Measurements from ENCODE around the gene YIF1B.

- TF ChIP-seq, protein P1, sequence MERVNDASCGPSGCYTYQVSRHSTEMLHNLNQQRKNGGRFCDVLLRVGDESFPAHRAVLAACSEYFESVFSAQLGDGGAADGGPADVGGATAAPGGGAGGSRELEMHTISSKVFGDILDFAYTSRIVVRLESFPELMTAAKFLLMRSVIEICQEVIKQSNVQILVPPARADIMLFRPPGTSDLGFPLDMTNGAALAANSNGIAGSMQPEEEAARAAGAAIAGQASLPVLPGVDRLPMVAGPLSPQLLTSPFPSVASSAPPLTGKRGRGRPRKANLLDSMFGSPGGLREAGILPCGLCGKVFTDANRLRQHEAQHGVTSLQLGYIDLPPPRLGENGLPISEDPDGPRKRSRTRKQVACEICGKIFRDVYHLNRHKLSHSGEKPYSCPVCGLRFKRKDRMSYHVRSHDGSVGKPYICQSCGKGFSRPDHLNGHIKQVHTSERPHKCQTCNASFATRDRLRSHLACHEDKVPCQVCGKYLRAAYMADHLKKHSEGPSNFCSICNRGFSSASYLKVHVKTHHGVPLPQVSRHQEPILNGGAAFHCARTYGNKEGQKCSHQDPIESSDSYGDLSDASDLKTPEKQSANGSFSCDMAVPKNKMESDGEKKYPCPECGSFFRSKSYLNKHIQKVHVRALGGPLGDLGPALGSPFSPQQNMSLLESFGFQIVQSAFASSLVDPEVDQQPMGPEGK (CRISPR knock-in tag; IDR thresholded peaks at IDR 0.05; ENCODE audit: borderline replicate concordance) = no peak
- TF ChIP-seq ZFP3 (CRISPR knock-in tag; IDR thresholded peaks at IDR 0.05) (no peak), CSDC2 (CRISPR knock-in tag; IDR thresholded peaks at IDR 0.05) (no peak), ZFP30 (CRISPR knock-in tag; IDR thresholded peaks at IDR 0.05) (no peak), RARB (CRISPR knock-in tag; IDR thresholded peaks at IDR 0.05) (no peak)
These were observed 33.8 kb downstream of the YIF1B start for GRCh38 chr19:38281811-38282566.
